Stimulated activated naive CD8-positive, alpha-beta T cell treated with anti-CD3 and anti-CD28 coated beads, Interleukin-15, Interleukin-2, amounts not matched to agents 100 U/mL and 50 U/mL, for 24 hours (primary cell): Measurements from ENCODE around the gene TIAL1.
"Not testable (repeated sequence)": the region's sequence is repeated elsewhere in the genome, so short reads cannot be mapped to it uniquely, and the experiment has no call there.

Experiments
- ATAC-seq: fragments of 150-1000 bp; cut with Tn5 transposase; one replicate; pipeline ENCODE4 v1.10.0; 2021
- DNase-seq: peaks from one replicate; pipeline ENCODE4 v3.0.0; 2021

The TIAL1 gene

DNA sequence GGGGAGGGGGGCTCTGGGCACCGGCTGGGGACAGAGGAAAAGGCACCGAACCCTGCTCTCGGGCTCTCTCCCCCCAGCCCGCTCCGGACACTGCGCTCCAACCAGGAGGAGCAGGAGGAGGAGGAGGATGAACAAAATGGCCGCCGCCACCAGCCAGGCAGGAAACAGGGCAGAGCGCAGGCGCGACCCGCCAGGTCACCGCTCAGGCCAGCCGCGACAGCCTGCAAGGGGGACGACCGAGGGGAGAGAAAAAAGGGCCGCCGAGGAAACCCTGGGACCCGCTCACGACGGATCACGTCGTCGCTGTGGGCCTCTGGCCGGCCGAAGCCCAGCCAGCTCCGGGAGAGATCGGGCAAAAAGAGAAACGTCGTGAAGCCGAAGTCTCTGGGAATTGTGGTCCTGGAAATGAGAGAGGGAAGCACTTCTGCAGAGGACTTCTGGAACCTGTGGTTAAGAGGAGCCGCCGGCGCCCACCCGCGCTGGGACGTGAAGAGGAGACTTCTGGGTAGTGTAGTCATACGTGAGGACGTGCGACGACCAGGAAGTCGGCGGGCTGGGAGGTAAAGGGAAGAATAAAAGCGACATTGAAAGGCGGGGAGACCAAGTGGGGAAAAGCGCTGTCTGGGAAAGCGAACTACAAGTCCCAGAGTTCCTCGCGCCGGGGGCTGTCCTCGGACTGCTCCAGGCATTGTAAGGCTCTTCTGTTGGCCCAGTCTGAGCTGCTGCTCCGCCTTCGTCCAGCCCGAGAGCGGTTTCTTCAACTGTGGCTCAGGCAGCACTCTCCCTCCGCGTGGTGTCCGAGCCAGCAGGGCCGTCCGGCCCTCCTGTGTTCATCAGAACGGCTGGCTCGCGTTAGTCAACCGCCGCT lies at the start of gene TIAL1:
Gene TIAL1 (minus strand): TSS at position 428 of the 868 bp plus-strand sequence. CDS start 499 bp downstream, outside the sequence.
- DNase-seq (peak; percentile 92), ATAC-seq (peak; percentile 92)

- DNase-seq (no peak), ATAC-seq (no peak)
Measured at GRCh38 chr10:119644994-119645393, 48.2 kb upstream of the TIAL1 start.

GRCh38 chr10:119644205-119644814 lies 47.5 kb upstream of the TIAL1 start:
- no peak for ATAC-seq
- DNase-seq = no peak

DNA sequence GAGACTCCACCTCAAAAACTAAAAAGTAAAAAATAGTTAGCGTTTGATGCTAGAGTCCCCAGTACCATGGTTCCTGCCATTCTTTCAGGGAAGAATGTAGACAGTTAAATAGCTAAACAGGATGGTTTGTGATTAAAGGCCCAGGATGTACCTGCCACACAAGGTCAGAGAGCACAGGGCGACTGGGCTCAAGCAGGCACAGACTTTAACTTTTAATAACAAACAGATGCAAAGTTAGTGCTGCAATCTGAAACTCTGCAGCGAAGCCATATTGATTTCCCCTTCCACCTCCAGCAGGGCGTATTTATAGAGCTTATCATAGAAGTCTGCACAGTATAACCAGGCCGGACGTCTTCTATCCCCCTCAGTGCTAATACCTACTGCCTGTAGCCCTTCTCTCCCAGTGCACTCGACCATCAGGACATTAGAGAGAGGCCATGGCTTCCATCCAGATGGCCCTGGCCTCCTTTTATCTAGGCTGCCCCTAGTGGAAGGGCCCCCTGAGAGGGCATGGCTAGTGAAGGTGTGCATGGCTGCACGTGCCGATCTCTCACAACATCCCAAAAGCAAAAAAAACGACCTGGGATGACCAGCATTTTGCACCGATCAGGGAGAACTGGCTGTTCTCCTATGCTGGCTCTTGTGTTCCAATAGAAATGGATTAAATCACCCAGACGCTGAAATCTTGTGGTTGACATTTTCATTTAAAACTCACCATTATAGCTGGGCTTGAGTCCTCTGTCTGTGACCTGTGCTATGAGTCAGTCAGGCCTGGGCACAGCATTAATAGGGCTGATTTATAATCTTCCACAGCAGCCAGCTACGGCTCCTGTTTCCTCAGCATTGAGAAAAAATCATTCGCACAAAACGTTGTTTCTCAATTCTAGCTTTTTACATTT lies 46.8 kb upstream of the TIAL1 start:
- no peak for ATAC-seq
- no peak for DNase-seq

GRCh38 chr10:119642556-119643111 lies 45.9 kb upstream of the TIAL1 start:
- DNase-seq (no peak), ATAC-seq (peak; percentile 72)

DNA sequence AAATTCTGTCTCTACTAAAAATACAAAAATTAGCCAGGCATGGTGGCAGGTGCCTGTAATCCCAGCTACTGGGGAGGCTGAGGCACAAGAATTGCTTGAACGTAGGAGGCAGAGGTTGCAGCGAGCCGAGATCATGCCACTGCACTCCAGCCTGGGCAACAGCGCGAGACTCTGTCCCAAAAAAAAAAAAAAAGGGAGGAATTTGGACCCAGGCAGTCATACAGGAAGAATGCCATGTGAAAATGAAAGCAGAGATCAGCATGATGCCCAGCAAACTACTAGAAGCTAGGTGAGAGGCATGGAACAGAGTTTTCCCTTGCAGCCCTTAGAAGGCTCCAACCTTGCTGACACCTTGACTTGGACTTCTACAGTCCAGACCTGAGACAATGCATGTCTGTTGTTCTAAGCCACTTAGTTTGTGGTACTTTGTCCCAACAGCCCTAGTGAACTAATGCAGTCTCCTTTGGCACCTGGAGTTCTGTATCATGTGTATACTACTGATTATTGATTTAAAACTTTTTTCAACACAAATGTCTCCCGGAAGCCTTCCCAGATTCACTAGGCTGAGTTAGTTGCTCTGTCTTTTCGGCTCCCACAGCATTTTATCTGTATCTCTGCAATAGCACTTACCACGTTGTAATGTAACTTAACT lies 44.2 kb upstream of the TIAL1 start:
- DNase-seq (no peak), ATAC-seq (no peak)

DNA sequence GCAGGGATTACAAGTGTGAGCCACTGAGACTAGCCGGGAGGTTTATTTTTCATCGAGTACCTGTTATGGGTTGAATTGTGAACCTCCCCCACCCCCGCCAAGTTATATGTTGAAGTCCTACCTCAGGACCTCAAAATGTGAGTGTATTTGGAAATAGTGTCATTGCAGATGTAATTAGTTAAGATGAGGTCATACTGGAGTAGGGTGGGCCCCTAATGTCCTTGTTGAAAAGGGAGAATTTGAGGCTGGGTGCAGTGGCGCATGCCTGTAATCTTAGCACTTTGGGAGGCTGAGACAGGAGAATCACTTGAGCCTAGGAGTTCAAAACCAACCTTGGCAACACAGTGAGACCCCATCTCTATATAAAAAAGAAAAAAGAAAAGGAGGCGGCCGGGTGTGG lies 43.6 kb upstream of the TIAL1 start:
- ATAC-seq (no peak), DNase-seq (no peak)

- ATAC-seq = no peak
- no peak for DNase-seq
Measured at GRCh38 chr10:119638982-119639381, 42.2 kb upstream of the TIAL1 start.

- ATAC-seq (no peak), DNase-seq (no peak)
Measured at GRCh38 chr10:119637631-119638030, 40.9 kb upstream of the TIAL1 start.

DNA sequence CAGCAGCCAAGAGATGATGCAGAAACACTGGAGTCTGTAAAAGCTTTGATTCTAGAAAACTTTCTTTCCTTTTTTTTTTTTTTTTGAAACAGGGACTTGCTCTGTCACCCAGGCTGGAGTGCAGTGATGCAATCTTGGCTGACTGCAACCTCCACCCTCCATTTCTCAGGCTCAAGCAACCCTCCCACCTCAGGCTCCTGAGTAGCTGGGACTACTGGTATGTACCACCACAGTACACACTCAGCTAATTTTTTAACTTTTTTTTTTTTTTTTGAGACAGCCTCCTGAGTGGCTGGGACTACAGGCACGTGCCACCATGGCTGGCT lies 37.4 kb upstream of the TIAL1 start:
- ATAC-seq (no peak), DNase-seq (no peak)

DNA sequence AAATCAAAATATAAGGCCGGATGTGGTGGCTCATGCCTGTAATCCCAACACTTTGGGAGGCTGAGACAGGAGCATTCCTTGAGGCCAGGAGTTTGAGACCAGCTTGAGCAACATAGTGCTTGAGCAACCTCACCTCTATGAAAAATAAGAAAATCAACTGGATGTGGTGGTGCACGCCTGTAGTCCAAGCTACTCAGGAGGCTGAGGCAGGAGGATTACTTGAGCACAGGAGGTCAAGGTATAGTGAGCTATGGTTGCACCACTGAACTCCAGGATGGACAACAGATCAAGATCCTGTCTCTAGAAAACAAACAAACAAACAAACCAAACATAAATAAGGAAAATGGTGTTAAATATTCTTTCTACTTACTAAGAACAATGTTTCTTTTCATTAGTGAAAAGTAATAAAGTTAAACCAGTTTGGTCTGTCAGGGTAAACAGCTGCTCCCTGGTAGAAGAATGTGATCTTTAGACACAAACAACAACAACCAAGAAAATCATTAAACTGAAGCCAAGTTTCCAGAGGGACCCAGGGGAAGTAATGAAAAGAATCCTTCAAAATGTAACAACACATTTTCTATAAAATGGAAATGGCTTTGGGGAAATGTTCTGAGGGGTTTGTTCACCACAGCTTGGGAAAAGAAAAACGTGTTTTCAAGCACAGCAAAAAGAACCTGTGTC lies 36.9 kb upstream of the TIAL1 start:
- DNase-seq (no peak), ATAC-seq (no peak)

DNA sequence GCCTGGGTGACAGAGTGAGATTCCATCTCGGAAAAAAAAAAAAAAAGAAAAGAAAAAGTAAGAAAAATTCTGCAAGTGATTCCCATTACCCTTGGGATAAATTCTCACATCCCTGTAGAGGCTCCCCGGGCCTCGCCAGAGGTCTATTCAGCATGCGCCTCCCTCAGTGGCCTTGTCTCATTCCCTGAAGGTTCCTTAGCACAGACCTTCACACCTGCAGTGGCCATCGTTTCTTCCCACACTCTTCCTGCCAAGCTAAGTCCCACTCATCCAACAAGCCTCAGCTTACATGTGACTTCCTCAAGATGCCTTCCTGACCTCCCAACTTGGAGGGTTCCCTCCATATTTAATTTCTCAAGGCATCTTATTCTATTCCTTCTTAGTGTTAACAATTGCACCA lies 33.5 kb upstream of the TIAL1 start:
- ATAC-seq = no peak
- DNase-seq = no peak

DNA sequence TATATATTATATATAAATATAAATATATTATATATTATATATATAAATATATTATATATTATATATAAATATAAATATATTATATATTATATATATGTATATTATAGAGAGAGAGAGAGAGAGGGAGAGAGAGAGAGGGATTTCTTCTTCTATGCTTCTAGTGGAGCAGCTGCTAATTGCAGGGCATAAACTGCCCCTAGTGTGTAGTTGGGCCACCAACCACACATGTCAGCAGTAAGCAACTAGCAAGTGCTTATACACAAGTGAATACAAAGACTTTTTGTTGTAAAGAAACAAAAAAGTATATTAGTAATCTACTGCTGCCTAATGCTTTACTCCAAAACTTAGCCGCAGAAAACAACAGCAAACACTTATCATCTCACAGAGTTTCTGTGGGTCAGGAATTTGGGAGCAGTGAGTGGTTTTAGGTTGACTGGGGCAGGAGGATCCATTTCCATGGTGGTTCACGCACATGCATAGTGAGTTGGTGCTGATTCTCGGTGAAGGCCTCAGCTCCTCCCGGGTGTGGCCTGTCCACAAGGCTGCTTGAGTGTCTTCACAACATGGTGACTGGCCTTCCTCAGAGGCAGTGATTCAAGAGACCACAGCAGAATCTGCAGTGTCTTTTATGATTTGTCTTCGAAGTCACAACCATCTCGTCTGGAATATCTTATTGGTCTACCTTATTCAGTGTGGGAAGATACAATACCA lies 29.0 kb upstream of the TIAL1 start:
- DNase-seq = no peak
- no peak for ATAC-seq

DNA sequence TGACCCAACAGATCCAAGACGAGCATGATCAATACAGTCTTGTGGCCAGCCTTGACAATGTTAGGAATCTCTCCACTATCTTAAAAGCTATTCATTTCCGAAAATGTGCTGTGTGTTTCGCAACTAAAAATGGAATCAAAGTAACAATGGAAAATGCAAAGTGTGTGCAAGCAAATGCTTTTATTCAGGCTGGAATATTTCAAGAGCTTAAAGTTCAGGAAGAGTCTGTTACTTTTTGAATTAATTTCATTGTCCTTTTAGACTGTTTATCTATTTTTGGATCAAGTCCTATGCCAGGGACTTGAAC lies 24.3 kb upstream of the TIAL1 start:
- ATAC-seq (no peak), DNase-seq (no peak)

DNA sequence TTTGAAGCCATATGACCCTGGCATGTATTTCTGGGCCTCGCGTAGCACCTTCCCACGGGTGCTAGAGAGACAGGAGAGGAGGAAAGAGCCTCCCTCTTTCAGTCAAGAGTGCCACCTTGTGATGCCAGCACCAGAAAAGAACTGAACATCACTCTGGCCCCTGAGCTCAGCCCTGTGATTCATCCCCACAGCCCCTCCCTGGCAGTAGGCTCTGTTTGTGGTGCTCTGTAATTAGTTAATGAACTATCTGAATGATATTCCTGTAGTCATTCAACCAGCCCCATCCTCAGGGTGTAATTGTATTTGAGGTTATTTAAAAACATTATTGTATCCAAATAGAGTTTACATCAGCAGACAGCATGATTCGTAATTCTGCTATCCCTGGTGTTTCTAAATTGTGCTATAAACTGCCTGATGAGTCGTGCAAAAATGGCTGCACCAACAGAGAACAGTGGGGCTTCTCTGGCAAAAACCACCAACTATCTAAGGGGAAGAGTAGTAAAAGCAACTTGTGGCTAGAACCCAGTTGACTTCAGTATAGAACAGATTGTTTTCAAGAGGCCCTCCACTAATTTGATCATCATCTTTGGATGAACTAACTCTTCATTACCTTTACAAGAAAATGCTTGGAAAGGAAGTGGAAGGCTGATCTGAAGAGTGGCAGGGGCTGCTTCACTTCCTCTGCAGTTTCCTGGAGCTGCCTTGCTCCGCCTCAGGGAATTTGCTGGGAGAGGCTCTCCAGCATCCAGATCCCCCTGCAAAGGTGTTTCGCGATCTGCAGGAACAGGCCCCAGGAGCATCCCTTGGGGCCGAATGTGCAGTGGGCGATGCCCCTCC lies 23.7 kb upstream of the TIAL1 start:
- ATAC-seq = peak; percentile 32
- no peak for DNase-seq

GRCh38 chr10:119619811-119620210 lies 23.0 kb upstream of the TIAL1 start:
- DNase-seq, ATAC-seq: not testable (repeated sequence)

GRCh38 chr10:119619215-119619614 lies 22.5 kb upstream of the TIAL1 start:
- ATAC-seq (no peak), DNase-seq (no peak)

- peak; percentile 18 for DNase-seq
- no peak for ATAC-seq
Measured at GRCh38 chr10:119616882-119617570, 20.3 kb upstream of the TIAL1 start.

DNA sequence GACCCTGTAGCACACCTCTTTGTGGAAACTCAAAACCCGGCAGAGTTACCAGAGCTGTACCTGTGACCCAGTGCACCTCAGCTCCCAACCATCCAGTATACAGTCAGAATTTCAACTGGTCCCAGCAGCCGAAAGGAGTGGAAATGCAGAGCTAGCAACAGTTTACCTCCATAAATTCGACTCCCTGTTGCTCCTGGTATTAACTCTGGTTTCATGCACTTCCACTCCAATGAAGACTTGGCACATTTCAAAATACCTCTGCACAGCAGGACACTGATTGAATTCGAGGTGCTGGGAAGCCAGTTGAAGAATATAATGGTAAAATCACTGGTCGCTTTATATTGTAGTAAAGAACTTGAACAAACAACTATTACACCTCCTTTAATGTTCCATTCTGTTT lies 17.9 kb upstream of the TIAL1 start:
- no peak for DNase-seq
- no peak for ATAC-seq
